Kidney tubule cell (primary cell): ENCODE data around the gene TMEM115.

Experiments used
- DNase-seq: peaks from one replicate; pipeline ENCODE4 v3.0.0-alpha.2; 2018; ENCODE audit warnings: low spot score

The TMEM115 gene

DNA sequence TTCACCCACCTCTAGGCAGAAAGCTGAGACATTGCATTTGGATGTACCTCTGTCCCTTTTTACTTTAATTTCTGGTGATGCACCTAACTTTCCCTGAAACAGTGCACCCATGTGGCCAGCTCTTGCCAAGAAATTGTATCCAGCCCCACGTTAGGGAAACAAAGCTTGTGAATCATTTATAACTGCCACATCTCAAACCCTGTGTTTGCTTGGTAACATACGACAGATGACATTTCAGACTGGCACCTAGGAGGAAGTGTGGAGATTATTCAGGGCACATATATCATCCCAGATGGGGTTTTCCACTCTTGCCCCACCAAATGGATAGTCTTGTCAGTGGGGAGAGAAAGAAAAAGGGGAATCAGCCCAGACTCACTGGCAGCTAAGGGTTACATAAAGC is 6.5 kb downstream of the TMEM115 start:
- peak; percentile 89 for DNase-seq

GRCh38 chr3:50351323-50351697 is 8.0 kb downstream of the TMEM115 start:
- no peak for DNase-seq

DNA sequence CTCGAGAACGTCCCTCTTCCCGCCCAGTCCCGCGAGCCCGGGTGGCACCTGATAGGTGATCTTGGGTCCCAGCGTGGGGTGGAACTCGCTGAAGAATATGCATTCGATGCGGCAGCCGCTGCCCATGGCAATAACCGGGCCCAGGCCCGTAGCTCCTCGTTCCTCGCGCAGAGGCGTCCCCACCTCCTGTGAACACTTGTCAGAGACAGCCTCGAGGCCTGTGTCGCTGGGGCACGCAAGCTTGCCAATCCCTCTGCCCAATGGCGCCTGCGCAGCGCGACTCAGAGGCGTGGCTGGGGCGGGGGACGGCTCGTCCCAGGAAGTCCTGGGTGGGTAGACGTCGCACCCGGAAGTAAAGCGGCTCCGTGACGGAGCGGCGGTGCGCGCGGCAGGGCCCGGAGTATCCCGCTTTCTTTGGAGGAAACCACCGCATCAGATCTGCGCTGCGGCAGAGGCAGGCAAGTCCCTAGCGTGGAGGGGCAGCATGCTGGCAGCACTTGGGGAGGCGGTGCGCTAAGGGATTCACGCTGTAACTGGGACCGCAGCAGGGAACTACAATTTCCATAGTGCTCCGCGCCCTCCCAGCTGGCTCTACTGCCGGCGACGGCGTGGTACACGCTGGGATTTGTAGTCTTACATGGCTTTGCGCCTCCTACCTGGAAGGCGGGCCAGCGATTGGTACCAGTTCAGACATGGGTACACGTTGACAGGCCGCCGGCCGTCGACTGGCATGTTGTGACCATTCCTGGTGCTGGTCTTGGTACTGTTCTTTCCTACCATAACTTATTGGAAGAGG is 8.6 kb downstream of the TMEM115 start, which contains the start of the genes CYB561D2 and NPRL2:
Gene CYB561D2, plus strand, starts transcription at position 336 of the 796 bp plus-strand sequence. CDS start 572 bp downstream, outside the sequence.
Gene NPRL2, minus strand, starts transcription at position 249 of the 796 bp plus-strand sequence. Its CDS starts 123 bp downstream, at position 126.
- DNase-seq: peak; percentile 94

GRCh38 chr3:50350213-50350526 is 9.2 kb downstream of the TMEM115 start:
- no peak for DNase-seq

DNA sequence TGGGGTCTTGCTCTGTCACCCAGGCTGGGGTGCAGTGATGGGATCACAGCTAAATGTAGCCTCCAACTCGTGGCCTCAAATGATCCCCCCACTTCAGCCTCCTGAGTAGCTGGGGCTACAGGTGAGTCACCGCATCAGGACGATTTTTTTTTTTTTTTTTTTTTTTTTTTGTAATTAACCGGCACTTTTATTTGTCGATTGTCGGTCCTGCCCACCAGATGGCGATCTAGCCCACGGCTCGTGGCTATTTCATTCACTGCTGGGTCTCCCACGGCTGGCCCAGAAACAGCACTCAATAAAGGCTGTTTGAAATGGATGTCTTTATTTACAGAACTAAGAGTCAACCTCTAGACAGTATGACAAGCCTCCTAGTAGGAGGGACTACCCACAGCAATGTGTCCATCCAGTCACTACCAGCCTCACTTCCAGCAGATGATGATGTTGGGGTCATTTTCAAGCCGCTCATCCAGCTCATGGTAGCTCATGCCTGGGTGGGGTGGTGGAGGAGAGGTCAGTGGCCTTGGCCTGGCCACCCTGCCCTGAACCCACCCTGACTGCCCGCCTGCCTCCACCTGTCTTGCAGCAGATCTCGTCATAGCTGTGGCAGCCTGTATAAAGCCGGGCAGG is 12.0 kb downstream of the TMEM115 start:
- peak; percentile 78 for DNase-seq

DNA sequence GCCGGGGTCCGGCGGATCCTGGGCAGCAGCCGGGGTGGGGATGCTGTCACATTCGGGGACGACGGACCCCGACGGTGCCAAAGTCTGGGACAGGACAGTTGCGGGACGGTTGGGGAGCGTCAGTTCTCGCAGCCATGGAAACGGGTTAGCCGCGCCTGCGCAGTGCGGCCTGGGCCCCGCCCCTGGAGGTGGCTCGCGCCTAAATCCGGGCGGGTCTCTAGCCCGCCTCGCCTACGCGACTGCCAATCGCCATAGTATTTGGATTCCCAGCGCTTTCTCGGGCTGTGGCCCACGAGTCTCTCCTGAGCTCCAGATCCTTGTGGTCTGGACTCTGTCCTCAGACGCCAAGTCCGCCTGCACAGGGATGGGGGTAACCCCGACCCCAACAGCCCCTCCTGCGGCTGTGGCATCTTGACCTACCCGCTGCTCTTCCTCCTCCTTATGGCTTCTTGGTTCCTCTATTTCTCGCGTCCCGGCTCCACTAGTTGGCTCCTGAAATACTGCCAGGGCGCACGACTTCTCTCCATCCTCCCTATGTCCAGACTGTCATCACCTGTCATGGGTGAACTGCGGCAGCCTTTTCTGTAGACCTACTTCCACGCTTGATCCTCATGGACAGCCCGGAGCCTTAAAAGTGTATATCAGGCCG is 13.6 kb downstream of the TMEM115 start, which contains the start of gene ZMYND10:
Gene ZMYND10, minus strand, starts transcription at position 147 of the 649 bp plus-strand sequence. CDS start 153 bp downstream, outside the sequence.
- peak; percentile 57 for DNase-seq

DNA sequence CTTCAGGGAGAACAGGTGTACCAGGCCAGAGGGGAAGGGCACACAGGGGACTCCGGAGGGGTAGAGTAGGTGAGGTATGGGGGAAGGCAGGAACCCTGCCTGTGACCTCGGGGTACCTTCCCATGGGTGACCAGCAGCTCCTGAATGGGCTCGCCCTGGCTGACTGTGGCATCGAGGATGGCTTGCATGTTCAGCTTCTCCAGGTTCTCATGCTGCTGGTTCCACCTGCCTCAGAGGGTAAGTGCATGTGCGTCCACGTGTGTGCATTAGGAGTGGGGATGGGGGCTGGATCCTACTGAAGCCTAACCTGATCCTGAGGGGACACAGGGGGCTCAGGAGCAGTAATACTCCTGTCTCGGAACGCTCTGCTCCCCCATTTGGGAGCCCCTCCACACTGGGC is 14.3 kb downstream of the TMEM115 start:
- DNase-seq: no peak

DNA sequence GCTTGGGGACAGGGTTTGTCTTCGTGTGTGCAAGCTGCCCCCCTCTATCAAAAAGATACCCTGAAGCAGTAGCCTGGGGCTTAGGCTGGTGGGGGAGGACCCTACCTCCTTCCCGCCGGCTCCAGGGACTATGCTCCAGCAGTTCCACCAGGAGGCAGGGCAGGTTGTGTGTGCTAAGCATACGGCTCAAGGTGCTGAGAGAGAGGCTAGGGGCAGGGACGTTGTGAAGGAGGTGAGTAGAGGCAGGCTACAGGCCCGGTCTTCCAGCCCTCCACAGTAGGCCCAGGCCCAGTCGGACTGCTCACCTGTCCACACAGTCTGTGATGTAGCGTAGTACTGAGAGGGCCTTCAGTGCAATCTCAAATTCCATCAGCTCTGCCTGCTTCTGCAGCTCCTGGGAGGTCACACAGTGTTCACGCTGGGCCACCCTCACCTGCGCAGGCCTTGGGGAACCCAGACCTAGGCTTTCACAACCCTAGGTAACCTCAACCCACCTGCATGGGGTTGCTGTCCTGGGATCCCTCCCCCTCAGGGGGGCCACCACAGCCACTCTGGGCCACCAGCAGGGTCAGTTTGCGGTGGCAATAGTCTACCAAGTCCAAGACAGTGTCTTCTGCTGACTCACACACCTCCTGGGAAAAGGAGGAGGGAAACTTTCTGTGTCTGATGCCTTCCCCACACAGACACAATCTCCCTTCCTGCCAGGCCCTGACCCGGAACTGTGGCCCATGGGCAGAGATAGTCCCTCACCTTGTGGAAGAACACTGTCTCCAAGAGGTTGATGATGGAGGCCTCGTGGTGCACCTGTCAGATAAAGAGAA is 16.3 kb downstream of the TMEM115 start:
- no peak for DNase-seq

- DNase-seq: no peak
Measured at GRCh38 chr3:50341996-50342650, 17.2 kb downstream of the TMEM115 start.

GRCh38 chr3:50341537-50341936 is 17.8 kb downstream of the TMEM115 start:
- DNase-seq: no peak

- DNase-seq: no peak
Measured at GRCh38 chr3:50340448-50341329, 18.6 kb downstream of the TMEM115 start, which contains the start of gene RASSF1. Gene RASSF1 (minus strand): TSS chr3:50340836. CDS start chr3:50340805, 31 bp downstream.

DNA sequence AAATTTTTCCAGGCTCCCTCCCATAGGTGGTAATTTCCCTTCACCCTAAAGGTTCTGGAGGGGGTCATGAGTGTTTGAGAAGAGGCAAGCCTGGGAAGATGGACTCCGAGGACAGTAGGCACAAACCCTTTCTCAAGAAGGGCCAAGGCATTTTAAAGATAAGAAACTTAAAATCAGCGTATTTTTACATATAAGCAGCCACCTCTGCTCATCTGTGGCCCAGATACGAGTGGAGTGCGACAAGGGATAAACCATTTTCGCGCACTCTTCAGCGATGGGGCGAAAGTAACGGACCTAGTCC is 19.2 kb downstream of the TMEM115 start:
- DNase-seq: no peak

DNA sequence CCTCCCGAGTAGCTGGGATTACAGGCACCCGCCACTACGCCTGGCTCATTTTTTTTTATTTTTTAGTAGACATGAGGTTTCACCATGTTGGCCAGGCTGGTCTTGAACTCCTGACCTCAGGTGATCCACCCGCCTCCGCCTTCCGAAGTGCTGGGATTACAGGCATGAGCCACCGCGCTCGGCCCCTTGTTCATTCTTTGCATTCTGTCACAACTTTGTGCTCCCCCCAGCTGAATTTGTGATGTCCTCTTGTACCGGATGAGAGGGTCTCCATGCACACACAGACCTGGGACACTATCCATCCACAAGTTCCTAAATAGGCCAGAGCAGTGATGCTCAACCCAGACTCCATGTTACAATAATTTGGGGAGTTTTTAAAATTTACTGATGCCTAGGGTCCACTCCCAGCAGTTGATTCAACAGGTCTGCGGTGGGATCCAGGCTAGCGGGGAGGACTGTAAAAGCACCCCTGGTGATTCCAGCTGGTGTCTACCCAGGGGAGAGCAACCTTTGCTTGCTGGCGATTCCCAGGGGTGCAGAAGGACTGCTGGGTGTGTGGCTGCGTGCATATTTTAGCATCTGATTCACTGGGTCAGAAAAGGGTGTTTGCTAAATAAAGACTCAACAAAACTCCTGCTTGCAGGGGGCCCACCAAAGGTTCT is 19.7 kb downstream of the TMEM115 start:
- DNase-seq: no peak

DNA sequence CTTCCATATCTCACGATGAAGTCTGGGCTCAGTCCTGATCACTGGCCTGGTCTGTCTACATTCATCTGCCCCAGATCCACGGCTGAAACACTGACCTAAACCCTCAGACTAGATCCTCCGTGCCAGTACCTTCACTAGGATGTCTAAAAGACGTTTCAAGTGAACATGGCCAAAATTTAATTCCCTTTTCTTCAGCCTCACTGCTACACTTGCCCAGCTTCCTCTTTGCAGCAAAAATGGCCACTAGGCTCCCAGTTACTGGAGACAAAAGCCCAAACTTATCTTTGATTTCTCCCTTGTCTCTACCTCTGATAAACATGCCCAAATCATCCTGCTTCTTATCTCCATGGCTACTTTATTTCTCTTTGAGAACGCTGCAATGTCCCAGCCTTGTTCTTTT is 20.4 kb downstream of the TMEM115 start:
- DNase-seq: no peak

DNA sequence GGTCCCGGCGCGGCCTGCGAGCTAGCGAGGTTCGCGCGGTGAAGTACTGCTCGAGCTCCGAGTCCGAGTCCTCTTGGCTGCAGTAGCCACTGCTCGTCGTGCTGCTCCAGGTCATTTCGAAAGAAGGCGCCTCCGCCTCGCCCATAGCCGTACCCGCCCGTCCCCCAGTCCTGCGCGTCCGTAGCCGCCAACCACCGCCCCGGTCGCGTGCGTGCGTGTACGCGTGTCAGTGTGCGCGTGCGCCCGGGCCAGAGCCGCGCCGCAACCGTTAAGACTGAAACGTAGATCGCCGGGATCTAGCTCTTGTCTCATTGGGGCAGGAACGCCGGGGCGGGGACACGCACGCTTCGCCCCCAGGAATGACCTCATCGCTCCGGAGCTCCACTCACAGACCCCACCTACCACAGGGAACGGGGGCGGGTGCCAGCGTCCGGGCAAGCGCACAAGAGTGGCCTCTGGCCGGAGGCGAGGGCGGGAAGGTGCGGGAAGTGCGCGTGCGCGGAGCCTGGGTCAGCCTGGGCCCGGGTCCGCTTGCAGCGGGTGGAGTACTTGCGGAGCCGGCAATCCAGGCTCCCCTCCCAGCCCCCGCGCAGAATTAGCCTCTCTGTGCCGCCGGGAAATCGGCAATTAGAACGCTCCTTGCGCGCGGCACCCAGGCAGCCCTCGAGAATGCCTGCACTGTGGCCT is 22.0 kb downstream of the TMEM115 start:
- peak; percentile 99 for DNase-seq

DNA sequence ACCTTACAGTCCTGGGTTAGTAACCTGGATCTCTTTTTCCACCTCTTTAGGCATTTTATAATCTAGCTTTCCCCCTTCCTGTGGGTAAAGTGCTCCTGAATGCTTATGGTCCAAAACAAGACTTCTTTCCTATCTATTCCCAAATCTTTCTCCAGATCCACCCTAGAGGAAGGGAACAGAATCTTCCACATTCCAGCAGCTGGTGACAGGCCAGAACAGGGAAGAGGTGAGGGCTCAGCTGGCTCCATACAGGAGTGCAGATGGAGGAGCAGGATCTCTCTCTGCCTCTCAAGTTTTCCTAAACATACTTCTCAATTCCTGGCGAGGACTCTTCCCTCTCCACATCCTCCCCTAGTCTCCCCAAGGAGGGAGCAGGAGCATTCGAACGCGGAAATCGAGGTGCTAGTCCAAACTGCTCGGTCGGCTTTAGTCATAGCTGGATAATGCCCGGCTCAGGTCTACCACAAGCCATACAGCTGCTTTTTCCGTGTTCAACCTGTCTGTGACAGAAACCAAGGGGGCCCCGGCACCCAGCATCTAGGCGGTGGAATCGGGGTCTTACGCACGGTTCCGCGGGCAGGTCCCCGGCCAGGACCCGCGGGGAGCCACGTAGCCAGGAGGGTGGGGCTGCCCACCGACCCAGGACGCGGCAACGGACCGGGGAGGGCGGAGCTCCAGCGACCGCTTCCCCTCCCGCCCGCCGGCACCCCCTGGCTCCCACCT is 22.7 kb downstream of the TMEM115 start:
- no peak for DNase-seq

GRCh38 chr3:50334339-50335075 is 24.8 kb downstream of the TMEM115 start:
- no peak for DNase-seq

DNA sequence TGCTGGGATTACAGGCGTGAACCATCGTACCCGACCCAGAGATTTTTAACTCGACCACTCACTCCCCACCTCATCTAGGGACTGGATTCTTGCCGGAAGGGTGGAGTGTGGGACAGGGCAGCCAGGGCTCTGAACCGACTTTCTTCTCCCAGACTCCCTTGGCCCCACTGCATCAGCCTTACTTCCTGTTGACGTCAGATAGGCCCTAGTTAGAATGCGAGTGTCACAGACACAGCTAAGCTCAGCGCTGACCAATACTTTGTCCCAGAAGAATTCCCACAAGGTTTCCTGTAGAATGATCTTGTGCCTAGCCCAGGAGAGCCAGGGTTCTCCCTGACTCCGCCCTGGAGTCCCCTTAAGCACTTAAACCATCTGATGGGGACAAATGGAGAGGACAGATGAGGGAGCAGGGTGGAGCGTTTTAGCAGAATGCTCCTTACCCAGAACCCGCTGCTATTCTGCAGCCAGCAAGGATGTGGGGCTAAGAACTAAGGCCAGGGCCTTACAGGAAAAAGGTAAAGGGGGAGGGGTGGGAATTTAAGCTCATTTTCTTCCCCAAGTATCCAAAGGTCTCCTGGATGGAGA is 25.5 kb downstream of the TMEM115 start:
- DNase-seq: no peak
